Measurements from ENCODE around the gene SH2D3A. TPM values are rescaled to one million over a fixed set of nuclear protein-coding genes. Genes with fewer than 3 reads are reported as not detected.
"Not testable (repeated sequence)": the region's sequence is repeated elsewhere in the genome, so short reads cannot be mapped to it uniquely, and the experiment has no call there.

SH2D3A gene
- total RNA-seq: 0.55 TPM
- long read RNA-seq: 0 reads

DNA sequence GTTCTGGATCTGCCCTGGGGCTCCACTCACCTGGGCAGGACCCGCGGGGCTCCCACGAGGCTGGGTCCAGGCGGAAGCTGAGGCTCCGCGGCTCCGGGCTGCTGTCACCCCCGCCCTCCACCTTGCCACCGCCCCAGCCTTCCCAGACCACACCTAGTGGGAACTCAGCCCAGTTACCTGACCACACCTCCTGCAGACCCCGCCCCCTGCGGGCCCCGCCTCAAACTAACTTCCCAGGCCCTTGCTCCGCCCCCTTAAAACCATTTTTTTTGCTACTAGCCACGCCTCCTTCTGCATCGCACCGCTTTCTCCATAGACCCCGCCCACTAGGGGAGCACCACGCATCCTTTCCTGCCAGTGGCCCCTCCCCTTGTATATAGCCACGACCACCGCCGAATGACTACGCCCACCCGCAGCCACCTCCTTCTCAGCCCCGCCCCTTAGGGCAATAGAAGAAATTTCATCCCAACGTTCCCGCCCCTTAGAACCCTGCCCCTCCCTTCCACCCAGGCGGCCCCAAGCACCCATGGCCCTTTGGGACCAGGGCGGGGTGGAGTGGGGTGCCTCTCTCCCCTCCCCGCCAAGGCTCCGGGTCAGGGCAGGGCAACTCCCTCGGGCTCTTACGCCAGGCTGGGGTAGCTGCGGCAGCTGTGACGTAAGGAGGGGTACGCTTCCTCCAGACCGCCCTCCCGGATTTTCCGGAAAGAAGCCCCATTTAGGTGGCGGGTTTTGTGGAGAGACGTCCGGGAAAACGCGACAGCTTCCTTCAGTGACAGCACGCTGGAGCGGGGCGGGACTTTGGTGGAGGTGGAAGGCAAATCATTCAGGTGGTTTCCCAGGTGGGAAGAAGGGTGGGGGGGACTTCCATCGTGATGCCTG is at the start of gene SH2D3A:
SH2D3A (minus strand) TSS at position 79 of the 879 bp plus-strand sequence. CDS start 3,687 bp downstream, outside the sequence.
- peak; percentile 92 for DNase-seq (ENCODE audit: low spot score)

DNA sequence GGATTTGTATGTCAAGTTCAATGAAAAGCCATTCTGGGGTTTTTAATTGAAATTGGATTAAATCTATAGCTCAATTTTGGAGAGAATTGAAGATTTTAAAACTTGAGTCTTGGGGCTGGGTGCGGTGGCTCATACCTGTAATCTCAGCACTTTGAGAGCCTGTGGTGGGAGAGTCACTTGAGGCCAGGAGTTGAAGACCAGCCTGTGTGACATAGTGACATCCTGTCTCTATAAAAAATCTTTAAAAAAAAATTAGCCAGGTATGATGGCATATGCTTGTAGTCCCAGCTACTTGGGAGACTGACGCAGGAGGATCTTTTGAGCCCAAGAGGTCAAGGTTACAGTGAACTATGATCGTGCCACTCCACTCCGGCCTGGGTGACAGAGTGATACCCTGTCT is 46.4 kb upstream of the SH2D3A start:
- DNase-seq (ENCODE audit: low spot score): no peak

DNA sequence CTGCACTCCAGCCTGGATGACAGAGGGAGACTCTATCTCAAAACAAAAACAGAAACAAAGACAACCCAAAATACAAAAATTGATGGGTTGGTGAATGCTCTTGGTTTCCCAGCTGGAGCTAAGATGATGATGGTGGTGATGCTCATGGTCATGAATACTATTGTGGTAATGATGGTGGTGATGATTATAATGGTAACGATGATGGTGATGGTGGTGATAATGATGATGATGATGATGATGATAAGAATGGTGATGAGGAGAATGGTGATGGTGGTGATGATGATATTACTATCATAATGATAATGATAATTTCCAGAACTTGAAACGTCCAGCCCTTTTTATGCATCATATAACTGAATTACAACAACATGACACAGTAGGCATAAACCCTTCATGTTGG is 45.4 kb upstream of the SH2D3A start:
- DNase-seq (ENCODE audit: low spot score): no peak

DNA sequence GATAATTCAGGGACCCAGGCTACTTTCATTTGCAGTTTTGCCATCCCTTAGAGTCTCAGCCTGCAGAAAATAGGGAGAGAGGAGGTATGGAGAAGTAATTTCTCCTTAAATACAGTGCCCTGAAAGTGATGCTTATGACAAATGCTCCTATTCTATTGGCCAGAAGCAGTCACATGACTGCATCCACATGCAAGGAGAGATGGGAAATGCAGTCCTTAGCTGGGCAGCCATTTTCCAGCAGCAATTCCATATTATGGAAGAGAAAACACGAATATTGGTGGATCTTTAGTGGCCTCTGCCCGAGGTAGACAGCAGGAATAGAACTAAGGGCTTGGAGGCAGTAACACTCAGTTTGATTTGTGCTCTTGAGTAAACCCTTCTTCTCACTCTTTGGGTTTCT is 44.7 kb upstream of the SH2D3A start:
- DNase-seq (ENCODE audit: low spot score): no peak

DNA sequence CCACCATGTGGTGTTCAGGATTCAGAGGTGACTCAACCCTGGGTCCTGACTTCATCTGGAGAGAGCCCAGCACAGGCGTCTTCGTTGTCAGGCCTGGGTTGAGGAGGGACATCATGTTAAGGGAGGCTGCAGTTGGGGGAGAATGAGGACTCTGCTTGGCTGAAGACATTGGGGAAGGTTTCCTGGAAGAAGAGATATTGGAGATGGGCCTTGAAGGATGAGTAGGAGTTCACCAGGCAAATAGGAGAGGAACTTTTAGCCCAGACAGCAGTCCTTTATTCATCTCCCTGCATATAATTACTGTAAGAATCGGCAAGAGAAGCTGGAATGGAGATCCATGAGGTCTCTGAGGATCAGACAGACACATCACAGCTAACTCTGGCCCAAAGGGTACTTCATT is 44.1 kb upstream of the SH2D3A start:
- DNase-seq (ENCODE audit: low spot score): no peak

DNA sequence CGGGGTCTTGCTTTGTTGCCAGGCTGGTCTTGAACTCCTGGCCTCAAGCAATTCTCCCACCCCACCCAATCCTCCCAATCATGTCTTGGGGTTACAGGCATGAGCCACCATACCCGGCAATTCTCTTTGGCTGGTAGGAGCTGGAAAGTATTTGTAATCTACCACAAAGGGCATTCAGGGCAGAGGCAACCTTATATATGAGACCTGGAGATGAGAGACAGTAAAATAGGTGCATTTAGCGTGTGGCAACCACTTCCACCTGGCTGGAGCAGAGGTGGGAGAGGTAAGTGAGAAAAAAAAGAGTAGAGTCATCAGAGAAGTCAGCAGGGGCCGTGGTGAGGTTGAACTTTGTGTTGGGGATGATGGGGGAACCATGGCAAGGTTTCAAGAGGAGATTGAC is 42.0 kb upstream of the SH2D3A start:
- DNase-seq (ENCODE audit: low spot score): no peak

DNA sequence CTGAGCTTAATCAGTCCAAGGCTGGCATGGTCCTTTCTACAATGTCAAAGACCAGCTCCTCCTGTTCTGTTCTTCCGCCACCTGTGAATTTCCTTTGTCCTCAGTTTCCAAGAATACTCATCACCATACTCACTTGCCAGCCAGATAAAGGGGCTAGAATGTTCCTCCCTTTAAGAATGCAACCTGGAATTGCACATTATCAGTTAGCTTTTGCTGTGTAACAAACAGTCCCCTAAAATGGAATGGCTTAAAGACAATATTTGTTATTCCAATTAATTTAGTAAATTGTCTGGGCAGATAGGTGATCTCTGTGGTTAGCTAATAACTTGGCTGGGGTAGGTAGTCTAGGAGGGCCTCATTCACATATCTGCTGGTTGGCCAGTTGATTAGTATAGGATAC is 41.3 kb upstream of the SH2D3A start:
- no peak for DNase-seq (ENCODE audit: low spot score)

DNA sequence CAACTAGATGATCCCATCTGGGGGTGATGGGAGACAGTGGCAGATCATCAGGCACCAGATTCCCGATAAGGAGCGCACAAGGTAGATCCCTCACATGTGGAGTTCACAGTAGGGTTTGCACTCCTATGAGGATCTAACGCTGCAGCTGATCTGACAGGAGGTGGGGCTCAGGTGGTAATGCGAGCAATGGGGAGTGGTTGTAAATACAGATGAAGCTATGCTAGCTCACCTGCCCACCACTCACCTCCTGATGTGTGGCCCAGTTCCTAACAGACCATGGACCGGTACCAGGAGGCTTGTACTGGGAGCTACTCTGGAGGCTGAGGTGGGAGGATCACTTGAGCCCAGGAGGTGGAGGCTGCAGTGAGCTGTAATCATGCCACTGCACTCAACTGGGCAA is 40.1 kb upstream of the SH2D3A start:
- no peak for DNase-seq (ENCODE audit: low spot score)

DNA sequence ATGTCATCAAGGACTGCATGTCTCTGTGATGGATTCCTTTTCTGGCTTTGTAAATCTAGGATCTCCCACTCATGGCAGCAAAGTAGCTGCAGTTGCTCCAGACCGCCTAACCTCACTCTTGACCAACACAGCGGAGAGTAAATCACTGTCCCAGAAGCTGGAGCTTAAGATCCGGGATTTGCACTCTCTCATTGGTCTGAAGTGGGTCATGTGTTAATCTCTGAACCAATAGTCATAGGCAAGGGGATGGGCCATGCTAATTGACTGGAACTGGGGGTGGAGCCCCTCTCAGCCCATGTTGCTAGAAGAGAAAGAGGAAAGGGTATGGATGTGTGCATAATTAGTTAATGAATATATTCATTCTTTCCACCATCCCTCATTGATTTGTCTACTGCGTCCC is 39.3 kb upstream of the SH2D3A start:
- DNase-seq (ENCODE audit: low spot score): no peak

DNA sequence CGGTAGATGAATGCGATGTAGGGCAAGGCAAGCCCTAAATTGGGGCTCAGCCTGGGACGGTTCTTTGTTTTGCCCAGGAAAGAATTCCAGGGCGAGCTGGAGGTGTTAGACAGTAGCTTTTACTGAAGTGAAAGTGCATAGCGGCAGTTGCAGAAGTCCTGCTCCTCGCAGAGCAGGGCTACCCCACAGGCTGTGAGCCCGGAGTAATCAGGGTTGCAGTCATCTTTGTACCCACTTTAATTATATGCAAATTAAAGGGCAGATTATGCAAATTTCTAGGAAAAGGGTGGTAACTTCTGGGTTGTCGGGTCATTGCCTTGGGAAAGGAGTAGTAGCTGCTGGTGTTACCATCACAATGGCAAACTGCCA is 35.8 kb upstream of the SH2D3A start:
- DNase-seq (ENCODE audit: low spot score): no peak

DNA sequence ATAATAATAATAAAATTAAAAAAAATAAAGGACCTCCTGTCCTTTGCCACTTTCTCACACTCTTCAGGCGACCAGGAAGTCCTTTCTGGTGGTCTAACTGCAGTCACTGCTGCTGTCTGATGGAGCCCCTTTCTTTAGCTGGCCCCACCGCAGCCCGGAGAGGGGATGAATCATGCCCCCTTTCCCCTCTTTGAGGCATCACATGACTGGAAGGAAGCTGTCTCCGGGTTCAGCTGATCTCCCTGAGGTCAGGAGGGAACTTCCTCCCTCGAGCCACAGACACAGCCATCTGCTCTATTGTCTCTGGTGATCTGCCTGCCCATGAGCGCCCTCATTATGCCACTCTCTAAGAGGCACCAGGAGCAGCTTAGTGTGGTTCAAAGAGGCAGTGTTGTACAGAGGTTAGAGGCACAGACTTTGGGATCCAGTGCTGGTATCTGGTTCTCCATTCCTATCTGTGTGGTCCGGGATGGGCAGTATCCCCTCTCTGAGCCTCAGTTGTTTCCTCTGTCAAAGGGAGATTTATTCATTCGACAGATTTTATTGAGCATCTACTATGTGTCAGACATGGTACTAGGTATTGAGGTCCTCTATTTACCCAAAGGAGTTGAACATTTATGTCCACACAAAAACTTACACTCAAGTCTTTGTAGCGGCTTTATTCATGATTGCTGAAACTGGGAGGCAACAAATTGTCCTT is 35.3 kb upstream of the SH2D3A start:
- DNase-seq (ENCODE audit: low spot score): no peak

DNA sequence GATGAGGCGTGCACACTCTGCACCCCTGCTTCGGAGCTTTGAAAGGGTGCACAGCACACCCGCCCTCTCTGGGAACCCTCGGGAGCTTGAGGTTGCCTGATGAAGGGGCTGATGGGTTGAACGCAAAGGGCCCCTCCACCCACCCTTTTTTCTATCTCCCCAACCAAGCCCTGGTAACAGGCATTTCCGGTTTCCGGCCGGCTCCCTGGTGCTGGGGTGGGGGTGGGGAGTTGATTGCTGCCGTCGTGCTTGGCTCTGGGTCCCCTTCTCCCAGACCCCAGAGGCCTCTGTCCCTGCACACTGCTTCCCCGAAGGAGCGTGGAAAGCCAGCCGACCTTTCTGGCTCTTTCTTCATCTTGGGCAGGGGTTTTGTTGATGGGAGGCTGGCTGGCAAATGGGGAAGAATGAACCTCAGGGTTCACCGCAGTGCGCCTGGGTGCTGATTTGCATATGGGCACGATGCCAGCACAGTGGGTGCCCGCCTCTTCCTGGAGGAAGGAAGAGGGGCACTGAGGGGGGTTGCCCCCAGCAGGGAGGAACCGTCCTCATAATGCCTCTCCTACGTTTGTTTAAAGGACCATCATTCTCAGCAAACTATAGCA is 34.4 kb upstream of the SH2D3A start:
- peak; percentile 91 for DNase-seq (ENCODE audit: low spot score)

DNA sequence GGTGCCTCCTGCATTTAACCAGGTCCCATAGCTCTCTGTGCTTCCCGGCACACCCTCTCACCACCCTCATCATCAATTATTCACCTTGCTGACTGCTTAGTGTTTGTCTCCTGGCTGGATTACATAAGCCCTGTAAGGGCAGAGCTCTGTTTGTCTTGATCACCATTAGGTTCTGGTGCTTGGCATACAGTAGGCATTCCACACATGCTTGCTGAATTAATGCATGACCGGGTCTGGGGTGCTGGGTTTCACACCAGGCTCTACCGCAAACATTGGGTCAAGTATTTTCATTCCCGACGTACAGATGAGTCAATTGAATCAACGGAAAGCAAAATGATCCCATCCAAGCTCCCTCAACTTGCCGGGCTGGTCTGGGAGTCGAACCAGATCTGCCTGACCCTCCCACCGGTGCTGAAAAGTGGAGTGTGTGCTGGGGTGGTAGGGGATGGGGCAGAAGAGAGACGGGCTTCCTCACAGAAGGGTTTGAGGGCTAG is 33.8 kb upstream of the SH2D3A start:
- no peak for DNase-seq (ENCODE audit: low spot score)

DNA sequence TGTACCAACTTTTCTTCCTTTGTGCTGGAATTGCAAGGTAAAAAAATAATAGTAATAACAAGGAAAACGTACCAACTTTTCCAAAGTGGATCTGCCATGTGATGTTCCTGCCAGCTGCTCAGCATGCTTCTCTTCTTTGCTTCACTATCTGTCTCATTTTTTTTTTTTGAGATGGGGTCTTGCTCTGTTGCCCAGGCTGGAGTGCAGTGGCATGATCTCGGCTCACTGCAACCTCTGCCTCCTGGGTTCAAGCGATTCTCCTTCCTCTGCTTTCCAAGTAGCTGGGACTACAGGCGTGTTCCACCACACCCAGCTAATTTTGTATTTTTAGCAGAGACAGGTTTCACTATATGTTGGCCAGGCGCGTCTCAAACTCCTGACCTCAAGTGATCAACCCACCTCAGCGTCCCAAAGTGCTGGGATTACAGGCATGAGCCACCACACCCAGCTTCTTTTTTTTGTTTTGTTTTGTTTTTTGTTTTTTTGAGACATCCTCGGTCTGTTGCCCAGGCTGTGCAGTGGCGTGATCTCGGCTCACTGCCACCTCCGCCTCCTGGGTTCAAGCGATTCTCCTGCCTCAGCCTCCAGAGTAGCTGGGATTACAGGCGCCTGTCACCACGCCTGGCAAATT is 33.0 kb upstream of the SH2D3A start:
- not testable (repeated sequence) for DNase-seq (ENCODE audit: low spot score)

DNA sequence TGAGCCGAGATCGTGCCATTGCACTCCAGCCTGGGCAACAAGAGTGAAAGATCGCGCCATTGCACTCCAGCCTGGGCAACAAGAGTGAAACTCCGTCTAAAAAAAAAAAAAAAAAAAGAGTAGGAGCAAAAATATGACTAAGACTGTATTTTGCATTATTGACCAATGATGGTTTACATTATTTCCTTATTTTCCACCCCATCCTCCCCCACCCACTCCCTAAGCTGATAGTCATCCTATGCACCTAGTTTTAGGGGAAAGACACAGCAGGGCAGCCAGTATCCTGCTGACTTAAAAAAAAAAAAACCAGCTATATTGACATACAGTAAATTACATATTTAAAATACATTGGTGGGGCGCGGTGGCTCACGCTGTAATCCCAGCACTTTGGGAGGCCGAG is 30.4 kb upstream of the SH2D3A start:
- no peak for DNase-seq (ENCODE audit: low spot score)

DNA sequence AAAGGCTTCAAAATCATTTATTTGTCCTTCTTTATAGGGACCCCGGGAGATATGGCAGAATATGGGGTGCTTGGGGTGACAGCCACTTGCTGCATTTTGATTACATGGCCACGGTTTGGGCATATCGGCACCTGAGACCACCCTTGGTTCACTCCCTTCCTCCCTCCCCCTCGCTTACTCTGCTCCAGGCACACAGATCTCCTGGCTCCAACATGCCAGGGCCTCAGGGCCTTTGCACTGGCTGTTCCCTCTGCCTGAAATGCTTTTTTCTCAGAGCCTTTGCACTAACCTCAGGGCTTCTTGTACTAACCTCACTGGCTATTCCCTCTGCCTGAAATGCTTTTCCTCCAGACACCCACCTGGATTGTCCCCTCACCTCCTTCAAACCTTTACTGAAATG is 29.0 kb upstream of the SH2D3A start:
- DNase-seq (ENCODE audit: low spot score): no peak

DNA sequence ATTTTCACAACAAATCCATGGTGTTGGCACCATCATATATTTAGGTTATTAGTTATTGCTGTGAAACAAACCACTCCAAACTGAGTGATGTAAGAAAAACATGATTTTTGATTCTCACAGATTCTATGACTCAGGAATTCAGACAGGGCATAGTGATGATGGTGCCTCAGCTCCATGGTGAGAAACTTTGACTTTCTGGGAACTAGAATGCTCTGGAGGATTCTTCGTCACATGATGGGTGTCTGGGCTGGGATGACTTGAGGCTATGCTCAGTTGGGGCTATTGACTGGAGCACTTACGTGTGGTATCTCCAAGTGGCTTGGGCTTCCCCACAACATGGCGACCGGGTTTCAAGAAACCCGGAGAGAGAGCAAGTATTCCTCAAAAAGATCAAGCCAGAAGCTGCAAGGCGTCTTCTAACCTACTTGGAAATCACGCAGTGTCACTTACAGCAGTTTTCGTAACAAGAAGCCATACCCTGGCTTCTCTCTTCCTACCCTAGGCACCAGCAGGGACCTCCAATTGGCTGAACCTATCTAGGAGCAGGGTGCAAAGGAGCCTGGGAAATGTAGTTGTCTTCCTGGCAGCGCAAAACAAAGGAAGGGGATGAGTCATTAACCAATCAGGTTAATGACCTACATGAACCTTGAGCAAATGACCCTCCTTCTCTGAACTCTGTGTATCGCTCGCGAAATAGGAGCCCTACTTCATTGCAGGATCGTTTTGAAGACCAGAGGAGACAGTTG is 27.6 kb upstream of the SH2D3A start:
- no peak for DNase-seq (ENCODE audit: low spot score)

DNA sequence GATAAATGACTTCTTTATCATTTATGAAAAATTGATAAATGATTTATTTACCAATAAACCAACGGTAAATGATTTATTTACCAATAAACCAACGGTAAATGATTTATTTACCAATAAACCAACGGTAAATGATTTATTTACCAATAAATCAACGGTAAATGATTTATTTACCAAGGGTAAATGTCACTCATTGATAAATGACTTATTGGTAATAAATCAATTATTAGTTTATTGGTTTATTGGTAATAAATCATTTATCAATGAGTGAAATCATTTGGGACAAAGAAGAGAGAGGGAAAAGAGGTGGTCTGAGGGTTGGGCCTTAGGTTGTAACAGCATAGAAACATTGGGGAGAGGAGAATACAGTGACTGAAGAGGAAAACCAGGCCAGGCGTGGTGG is 26.7 kb upstream of the SH2D3A start:
- no peak for DNase-seq (ENCODE audit: low spot score)

DNA sequence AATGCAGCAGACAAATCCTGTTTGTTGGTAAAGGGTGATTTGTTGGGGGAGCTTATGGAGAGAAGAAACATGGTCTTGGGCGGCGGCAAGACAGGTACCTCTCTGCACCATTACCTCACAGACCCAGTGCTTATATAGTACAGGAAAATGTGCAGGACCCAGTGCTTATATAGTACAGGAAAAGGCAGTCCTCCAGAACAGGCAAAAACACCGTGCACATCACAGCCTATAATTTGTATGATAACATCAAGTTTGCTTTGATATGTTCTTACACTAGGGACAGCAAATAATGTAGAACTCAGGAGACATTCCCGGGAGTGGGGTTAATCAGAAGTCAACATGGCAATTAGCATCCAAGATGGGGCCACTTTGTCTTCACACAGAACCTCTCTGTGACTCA is 26.2 kb upstream of the SH2D3A start:
- no peak for DNase-seq (ENCODE audit: low spot score)

DNA sequence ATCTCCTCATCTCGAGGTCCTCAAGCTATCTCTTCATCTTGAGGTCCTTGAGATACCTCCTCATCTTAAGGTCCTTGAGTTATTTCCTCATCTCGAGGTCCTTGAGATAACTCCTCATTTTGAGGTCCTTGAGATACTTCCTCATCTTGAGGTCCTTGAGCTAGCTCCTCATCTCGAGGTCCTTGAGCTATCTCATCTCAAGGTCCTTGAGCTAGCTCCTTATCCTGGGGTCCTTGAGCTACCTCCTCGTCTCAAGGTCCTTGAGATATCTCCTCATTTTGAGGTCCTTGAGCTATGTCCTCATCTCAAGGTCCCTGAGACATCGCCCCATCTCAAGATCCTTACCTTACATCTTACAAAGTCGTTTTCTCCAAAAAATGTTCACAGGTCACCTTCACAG is 24.0 kb upstream of the SH2D3A start:
- no peak for DNase-seq (ENCODE audit: low spot score)

All from mesenteric fat pad (tissue), 1 donor.